ENCODE measurements around the gene PI16. TPM values are rescaled to one million over a fixed set of nuclear protein-coding genes. Genes with fewer than 3 reads are reported as not detected.

The PI16 gene, protein sequence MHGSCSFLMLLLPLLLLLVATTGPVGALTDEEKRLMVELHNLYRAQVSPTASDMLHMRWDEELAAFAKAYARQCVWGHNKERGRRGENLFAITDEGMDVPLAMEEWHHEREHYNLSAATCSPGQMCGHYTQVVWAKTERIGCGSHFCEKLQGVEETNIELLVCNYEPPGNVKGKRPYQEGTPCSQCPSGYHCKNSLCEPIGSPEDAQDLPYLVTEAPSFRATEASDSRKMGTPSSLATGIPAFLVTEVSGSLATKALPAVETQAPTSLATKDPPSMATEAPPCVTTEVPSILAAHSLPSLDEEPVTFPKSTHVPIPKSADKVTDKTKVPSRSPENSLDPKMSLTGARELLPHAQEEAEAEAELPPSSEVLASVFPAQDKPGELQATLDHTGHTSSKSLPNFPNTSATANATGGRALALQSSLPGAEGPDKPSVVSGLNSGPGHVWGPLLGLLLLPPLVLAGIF
- 10 to 100 TPM in 2 of 4 donors, 1 to 10 TPM in 2; 5.7 to 23.8 (median 10.1) TPM for total RNA-seq

DNA sequence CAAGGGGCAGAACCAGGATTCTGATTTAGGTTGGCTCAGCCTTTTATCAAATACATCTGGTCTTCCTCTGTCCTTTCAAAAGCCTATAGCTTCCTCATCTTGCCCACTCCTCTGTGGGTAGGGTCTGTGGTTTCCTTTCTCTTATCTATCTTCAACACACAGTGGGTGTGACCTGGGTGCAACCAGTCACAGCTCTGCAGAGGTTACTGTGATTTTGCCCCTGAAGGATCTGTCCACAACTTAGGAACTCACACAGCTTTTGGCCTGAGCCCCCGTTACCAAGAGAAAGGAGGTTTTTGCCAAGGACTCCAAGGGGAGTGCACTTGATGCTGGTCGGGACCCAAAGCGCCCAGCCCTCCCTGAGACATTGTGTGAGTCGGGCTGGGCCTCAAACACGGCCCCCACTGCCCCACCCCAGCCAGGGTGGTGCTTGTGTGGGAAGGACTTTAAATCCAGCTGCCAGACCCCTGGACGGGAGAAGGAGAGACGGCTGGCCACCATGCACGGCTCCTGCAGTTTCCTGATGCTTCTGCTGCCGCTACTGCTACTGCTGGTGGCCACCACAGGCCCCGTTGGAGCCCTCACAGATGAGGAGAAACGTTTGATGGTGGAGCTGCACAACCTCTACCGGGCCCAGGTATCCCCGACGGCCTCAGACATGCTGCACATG, at the start of gene PI16:
PI16 (plus strand) TSS at position 477 of the 670 bp plus-strand sequence; CDS start at position 500, 23 bp downstream.
- TF ChIP-seq, protein P1, sequence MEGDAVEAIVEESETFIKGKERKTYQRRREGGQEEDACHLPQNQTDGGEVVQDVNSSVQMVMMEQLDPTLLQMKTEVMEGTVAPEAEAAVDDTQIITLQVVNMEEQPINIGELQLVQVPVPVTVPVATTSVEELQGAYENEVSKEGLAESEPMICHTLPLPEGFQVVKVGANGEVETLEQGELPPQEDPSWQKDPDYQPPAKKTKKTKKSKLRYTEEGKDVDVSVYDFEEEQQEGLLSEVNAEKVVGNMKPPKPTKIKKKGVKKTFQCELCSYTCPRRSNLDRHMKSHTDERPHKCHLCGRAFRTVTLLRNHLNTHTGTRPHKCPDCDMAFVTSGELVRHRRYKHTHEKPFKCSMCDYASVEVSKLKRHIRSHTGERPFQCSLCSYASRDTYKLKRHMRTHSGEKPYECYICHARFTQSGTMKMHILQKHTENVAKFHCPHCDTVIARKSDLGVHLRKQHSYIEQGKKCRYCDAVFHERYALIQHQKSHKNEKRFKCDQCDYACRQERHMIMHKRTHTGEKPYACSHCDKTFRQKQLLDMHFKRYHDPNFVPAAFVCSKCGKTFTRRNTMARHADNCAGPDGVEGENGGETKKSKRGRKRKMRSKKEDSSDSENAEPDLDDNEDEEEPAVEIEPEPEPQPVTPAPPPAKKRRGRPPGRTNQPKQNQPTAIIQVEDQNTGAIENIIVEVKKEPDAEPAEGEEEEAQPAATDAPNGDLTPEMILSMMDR (IDR thresholded peaks at IDR 0.05; ENCODE audit: low read depth): no peak

- TF ChIP-seq, protein P1 (IDR thresholded peaks at IDR 0.05; ENCODE audit: low read depth): no peak
Observed at GRCh38 chr6:36904851-36905393, 49.6 kb upstream of the PI16 start.

- TF ChIP-seq, protein P1 (IDR thresholded peaks at IDR 0.05; ENCODE audit: low read depth): no peak
Observed at GRCh38 chr6:36906539-36907325, 47.8 kb upstream of the PI16 start.

DNA sequence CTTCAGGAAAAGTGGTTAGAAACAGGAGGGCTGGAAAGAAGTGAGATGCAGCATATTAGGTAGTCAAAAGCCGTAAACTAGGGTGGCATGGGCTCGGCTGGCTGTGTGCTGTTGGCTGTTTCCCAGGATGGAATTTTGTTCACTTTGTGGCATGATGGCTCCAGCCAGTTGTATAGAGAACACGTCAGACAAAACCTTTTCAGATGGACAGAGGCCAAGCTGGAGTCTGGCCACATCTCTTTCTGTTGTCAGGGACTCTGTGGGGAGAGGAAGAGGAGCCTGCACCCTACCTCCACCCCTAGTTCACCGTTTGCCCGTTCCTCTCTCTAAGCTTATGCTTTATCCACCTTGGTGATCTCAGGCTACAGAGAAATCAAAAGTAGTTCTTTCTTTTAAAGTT, 46.8 kb upstream of the PI16 start:
- TF ChIP-seq, protein P1 (IDR thresholded peaks at IDR 0.05; ENCODE audit: low read depth): no peak

GRCh38 chr6:36908747-36909146, 45.8 kb upstream of the PI16 start:
- TF ChIP-seq, protein P1 (IDR thresholded peaks at IDR 0.05; ENCODE audit: low read depth): no peak

DNA sequence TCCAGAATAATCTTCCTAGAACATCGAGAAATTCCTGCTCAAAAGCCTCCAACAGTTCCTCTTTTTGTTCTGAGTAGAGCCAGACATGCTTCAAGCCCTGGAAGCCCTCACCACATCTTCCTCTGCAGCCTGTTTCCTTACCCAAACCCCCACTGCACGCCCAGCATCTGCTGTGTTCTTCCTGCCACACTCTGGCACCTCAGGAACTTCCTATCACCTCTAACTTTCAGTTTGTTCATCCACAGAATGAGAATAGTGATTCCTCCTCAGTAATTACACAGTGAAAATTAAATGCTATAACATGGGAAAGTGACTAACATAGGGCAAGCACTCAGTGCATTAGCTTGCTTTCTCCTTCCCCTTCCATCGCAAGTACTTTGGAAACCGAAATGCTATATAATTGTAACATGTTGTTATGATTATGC, 42.5 kb upstream of the PI16 start:
- TF ChIP-seq, protein P1 (IDR thresholded peaks at IDR 0.05; ENCODE audit: low read depth): no peak

Data from subcutaneous adipose tissue (tissue), 4 donors.